Measurements from ENCODE around the gene AKAP6.

AKAP6 gene, protein sequence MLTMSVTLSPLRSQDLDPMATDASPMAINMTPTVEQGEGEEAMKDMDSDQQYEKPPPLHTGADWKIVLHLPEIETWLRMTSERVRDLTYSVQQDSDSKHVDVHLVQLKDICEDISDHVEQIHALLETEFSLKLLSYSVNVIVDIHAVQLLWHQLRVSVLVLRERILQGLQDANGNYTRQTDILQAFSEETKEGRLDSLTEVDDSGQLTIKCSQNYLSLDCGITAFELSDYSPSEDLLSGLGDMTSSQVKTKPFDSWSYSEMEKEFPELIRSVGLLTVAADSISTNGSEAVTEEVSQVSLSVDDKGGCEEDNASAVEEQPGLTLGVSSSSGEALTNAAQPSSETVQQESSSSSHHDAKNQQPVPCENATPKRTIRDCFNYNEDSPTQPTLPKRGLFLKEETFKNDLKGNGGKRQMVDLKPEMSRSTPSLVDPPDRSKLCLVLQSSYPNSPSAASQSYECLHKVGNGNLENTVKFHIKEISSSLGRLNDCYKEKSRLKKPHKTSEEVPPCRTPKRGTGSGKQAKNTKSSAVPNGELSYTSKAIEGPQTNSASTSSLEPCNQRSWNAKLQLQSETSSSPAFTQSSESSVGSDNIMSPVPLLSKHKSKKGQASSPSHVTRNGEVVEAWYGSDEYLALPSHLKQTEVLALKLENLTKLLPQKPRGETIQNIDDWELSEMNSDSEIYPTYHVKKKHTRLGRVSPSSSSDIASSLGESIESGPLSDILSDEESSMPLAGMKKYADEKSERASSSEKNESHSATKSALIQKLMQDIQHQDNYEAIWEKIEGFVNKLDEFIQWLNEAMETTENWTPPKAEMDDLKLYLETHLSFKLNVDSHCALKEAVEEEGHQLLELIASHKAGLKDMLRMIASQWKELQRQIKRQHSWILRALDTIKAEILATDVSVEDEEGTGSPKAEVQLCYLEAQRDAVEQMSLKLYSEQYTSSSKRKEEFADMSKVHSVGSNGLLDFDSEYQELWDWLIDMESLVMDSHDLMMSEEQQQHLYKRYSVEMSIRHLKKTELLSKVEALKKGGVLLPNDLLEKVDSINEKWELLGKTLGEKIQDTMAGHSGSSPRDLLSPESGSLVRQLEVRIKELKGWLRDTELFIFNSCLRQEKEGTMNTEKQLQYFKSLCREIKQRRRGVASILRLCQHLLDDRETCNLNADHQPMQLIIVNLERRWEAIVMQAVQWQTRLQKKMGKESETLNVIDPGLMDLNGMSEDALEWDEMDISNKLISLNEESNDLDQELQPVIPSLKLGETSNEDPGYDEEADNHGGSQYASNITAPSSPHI (N-terminal part only)

DNA sequence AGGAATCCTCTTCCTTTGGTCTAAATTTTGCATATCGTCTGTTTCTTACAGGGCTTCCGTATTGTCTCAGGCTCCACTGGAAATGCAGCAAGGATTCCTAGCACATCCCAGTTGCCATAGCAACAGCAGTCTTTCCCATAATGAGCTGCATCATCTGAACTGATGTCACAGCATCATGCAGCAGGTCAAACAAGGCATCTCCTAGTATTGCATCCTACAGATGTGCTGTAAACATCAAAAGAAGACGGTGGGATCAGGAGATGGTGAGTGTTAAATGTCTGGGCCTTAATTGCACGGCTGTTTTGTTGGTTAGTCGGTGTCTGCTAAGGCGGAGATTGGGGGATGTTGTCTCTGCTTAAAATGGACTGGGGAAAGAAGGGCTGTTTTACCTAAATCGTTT is at the start of gene AKAP6:
Gene AKAP6 (plus strand): TSS at position 153 of the 400 bp plus-strand sequence. CDS start 104,196 bp downstream, outside the sequence.
- DNase-seq = peak; percentile 31

DNA sequence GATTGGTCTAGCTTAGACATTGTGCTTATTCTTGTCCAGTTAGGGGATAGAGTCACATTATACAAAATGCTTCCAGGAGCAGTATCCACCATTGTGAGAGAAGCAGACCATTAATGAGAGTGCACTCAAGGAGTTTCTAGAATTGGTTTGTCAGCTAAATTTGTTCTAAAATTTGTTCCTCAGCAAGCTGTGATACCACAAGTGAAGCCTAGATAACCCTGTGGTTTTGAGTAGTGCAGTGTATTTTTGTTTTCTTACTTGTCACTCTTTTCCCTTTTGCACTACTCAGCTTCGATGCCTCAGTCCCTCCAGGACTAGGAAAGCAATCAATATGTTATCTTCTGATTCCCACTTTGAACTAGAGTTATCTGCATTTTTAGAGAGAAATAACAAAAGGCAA is 42.5 kb upstream of the AKAP6 start:
- no peak for DNase-seq

DNA sequence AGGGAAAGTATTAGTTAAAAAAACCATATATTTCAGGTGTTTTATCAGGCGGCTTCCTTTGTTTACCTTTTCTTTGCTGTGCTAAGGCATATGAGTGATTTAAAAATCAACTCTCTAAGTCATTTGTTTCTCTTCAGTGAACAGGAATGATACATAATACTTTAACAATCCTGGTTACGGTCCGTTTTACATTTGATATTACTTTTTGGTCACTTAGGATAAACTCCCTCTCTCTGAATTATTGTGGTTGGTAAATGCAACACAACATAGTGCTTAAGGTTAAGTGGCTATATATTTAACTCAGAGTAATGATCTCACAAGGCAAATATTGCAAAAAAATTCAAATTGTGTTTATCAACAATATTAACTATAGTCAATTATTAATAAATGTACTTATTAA is 32.7 kb upstream of the AKAP6 start:
- DNase-seq = no peak

DNA sequence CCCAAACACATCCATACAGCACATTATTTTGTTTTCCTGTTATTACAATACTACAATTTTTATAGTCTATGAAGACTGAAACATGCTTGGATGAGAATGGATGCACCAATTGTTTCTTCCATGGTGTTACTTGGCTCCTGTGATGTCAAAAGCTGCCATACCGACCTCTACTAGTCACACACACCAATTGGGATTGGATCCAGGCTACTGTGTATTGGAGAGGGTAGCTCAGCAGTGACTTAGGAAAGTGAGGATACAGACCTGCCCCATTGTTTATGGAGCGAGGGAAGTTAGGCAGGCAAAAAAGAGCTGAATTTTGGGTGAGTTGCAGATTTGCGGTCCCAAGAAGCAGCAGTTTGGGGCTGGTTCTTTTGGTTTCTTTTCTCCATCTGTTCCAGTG is 30.8 kb upstream of the AKAP6 start:
- no peak for DNase-seq

DNA sequence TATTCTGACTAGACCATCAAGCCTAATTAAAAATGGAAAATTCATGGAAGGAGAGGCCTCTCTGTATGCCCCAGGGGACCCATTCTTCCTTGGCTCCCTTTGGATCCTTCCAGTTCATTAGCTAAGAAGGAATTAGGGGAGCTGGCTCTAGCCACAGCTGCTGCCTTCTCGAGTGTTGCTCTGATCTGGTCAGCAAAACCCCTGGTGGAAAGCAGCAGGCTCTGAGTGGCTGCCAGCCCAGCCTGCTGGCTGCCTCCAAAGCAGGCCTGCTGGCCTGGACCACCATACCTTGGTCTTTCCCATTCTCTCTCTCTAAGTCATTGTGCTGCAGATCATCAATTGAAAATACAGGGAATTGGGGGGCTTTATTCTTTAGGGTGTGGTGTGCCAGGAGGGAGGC is 29.0 kb upstream of the AKAP6 start:
- DNase-seq = no peak

DNA sequence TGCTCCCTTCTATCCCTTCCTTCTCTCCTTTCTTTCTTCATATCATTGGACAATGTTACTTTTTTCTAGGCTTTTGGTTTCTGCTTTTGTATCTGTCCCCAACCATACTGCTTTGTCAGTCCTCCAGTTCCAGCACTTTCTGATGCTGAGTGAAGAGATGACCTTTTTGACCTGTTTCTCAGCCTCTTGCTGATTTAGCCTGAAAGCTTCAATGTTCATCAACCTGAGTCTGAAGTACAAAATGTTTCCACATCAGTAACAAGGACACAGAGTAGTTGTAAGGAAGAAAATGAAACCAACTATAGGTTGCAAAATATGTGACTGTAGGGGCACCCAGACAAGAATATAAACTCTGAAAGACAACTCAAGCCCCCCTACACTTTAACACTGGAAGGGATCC is 25.2 kb upstream of the AKAP6 start:
- no peak for DNase-seq

DNA sequence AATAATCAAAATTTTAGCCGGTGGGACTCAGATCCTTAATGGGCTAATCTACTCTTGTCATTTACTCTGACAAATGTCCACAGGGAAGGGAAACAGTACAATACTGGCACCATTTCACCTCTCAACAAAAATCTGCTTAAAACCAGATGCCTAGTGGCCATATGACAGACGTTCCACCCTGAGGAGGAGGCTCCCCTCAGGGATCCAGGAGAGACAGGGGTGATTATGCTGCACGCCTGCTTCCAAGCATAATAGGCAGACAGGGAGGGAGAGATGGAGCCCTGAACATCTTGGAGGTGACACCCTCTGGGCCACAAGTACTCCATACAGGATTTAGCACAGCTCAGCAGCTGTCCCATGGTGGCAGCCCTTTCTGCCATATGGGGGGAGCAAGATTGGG is 24.8 kb upstream of the AKAP6 start:
- DNase-seq = no peak

DNA sequence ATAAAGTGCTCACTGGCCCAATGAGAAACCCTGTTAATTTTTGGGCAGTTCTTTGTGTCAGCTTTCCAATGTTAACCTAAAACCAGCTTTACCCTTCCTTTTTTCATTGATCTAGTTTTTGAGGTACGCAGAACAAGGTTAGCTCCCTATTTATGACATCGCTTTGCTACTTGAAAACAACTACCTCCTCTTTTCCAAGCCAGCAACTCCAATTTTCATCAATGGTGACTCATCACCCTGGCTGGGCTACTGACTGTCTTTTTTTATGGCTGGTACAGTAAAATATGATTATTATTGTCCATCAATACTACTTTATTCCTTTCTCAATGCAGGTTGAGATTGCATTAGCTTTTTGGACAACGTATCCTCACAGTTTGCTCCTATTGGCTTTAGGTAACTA is 22.5 kb upstream of the AKAP6 start:
- DNase-seq = no peak

DNA sequence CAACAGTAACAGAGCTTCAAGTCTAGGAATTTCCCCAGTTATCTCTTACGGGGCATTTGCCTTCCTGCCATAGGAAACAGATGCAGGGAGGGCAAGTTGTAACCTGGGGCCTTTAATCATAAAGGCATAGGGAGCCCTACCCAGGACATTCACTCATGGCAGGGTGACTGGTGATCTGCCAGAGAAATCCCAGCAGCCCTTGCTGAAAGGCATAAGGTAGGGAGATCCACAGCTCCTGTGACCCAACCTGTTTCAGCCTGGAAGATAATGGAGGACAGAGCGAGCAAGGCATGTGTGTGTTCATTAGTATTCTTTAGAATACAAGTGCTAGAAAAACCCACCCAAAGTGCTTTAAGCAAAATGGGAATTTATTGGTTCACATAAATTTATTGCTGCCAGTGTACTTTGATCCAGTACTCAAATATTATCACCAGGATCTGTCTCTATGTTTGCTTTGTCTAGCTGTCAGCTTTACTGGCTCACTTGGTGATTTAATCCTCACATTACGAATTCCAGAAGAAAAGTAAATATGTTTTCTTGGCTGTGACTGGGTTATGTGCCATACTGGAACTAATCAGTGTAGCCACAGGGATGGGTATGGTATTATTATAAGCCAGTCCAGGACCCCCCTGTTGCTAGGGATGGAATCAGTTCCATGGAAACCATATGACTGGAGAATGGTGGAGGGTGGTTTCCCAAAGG is 21.1 kb upstream of the AKAP6 start:
- DNase-seq = no peak

DNA sequence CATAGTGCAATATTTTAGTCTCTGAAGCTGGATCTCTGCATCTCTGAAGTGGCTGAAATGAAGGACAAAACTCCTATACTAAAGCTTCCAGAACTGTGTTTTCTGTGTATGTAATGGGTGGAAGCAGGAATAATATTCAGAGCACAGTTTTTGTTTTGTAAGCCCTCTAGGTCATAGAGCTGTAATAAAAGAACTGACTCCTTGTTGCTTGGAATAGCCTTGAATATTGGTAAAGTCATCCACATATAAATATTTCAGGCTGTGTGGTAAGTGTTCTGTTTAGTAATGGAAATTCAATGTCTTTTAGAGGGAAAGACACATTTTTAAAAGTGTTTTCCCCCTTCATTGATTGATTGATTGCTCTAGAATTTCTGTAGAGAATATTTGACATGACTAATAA is 18.2 kb upstream of the AKAP6 start:
- DNase-seq = no peak

DNA sequence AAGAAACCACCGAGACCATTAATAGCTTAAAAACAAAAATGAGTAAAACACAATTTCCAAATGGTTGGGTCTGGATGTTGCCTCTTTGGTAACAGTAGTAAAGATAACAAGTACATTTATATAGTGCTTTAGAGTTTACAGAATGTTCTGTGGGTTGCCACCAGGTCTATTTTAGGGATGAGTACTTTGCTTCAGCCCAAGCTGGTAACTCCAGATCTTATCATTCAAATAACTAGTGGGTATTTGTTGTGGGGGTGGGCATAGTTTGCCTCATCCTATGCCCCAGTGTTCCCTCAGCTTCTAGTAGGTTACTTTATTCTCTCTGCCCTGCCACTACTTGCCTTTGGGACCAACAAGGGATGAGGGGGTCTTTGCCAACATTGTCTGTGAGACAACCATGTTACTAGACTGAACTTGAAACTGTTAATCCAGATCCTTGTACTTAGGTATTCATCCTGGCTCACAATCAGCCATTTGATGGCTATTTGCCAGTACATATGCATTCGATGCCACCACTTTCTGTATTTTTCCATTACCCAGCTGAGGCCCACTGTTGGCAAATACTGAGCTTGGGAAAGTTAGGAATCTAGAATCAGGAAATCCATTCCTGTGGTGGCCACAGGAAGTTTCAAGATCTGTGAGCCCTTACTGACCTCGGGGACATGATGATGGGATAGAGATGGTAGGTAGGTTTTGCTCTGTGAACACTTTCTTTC is 17.6 kb upstream of the AKAP6 start:
- no peak for DNase-seq

DNA sequence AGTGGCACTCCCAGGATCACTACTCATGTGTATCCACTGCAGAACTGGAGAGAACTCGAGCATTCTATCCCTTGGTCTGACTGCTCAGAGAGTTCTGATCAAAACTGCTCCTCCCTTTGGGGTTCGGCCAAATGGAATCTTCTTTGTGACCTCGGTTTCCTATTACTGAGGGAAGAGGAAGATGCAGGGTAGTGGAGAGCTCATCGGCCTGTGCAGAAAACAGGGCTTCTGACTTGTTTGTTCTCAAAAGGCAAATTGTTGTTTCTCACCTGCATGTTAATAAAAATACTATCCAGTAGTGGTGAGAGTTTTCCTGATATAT is 17.1 kb upstream of the AKAP6 start:
- DNase-seq = no peak

DNA sequence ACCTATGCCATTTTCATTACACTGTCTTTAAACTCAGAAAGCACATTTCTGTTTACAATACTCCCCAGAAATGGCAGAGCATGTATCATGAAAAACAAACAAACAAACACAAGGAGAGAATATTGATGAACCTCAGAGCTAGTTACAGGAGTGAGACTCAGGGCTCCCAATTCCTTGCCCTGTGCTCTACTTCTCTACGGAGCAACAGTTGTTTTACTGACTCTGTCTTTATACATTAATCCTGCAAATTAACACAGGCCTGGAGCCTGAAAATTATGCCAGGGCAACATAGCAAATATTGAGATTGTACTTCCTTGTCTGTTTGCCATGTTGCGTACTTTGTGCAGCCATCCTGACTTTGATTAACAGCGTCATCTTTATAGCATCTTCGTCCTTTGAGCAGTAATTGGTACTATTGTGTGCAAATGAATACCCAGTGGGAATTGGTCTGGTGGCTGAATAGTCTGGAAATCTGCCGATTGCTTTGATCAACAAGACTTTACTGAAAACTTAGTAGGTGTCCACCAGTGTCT is 15.2 kb upstream of the AKAP6 start:
- DNase-seq = no peak

DNA sequence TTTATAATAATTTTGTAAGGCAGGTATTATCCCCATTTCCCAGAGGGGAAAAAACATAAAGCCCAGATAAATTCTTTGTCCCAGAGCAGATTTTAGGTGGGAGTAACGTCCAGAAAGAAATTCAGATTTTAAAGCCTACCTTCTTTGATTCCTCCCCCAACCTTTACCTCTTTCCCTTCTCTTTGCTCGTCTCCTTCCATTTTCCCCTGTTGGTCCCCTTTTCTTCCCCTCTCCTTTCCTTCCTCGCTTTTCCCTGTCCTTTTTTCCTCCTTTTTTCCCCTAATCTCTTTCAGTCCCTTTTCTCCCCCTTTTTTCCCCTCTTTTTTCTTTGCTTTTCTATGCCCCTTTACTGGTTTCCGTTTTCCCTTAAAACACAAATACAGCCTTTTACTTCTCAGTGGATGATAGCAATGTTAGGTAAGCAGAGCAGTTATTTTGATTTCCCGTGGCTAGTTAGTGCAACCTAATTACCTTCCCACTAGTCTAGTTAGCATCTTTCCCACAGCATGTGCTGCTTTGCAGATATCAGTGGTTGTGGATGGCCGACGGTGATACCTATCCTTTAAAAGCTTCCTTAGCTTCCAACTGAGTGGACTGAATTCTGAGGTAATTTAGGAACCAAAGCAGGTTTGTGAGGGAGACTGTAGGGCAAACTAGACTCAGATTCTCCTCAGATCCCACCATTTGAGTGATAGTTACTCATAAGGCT is 10.9 kb upstream of the AKAP6 start:
- DNase-seq = no peak

DNA sequence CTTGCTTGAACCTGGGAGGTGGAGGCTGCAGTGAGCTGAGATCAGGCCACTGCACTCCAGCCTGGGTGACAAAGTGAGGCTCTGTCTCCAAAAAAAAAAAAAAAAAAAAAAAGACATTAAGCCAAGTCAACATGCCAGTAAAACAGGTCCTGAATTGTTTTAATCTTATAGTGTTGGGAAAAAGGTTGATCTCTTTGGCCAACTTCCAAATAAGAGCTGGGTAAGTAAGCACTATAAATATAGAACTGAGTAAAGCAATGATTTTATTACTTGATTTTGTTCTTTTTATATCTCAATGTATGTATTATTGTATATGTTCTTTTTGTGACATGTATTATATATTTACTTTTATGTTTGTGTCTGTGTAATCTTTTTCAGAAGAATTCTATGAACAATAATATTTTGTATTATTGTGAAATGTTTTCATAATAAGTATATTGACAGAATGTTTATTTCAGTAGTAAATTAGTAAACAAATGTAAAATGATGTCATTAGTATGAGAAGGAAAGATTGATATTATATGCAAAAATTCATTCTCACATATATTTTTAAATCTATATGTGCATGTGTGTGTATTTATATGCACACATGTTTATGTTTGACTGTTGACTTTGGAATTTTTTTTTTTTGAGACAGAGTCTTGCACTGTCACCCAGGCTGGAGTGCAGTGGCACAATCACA is 9.6 kb upstream of the AKAP6 start:
- no peak for DNase-seq

DNA sequence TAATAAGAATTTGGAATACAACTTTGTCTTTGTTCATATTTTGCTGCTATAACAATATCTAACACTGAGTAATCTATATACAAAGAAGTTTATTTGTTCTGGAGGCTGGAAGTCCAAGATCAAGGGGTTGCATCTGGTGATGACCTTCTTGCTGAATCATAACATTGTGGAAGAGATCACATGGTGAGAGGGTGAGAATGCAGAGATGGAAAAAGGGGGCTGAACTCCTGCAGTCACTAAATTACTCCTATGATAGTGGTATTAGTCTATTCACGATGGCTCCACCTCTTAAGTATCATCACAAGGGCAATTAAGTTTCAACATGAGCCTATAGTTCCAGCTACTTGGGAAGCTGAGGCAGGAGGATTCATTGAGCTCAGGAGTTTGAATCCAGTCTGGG is 4.5 kb upstream of the AKAP6 start:
- DNase-seq = no peak

DNA sequence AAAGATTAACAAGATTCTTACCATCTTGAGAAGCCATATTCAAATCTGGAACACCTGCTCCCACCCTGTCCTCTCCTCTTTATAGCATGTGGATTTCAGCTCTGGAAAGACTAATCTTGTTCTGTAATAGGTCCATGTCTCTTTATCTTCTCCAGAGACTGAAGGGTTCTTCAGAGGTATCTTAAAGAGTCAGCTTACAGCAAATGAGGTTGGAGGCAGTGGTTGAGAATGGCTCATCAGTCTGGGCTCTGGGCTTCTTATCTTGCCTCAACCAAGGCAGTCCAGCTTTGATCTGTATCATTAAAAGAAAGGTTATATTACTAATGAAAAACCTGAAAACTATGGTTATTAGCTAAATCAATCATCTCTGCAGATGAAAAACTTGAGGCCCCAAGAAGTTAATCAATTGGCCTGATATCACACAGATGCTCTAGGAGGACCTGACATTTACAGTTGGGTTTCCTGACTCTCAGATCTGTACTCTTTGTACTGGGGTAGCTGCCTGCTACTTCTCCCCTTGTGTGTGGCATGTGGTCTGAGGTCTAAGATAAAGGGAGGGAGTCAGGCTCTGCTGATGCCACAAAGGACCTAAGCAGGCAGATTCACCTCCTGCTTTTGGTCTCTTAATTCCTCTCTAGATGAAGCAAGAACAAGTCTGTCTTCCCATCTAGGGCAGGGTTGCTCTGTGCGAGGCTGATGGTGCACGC is 1.7 kb upstream of the AKAP6 start:
- no peak for DNase-seq

DNA sequence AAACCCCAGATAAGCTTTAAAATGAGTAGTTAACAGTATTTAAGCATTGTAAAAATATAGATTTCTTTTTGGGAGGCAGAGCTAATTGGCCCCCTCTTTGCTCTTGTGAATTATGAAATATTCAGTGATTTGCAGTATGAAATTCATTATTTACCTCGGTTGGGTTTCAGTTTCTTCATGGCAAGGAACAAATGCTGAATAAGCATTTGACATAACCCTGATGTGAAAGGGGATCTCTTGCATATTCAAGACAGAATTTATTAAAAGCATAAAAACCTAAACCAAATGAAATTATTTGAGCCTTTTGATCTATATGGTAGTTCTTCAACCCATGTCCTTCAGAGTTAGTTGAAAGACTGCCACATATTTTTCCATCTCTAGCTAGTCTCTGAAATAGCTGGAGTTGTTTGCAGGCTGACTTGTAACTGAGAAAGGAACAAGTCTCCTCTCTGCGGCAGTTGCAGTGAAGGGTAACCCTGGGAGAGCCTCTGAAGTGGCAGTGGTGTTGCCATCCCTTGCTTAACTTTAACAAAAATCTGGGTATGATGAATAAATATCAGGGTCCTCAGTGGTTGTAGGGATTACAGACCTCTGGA is 690 bp downstream of the AKAP6 start:
- no peak for DNase-seq

DNA sequence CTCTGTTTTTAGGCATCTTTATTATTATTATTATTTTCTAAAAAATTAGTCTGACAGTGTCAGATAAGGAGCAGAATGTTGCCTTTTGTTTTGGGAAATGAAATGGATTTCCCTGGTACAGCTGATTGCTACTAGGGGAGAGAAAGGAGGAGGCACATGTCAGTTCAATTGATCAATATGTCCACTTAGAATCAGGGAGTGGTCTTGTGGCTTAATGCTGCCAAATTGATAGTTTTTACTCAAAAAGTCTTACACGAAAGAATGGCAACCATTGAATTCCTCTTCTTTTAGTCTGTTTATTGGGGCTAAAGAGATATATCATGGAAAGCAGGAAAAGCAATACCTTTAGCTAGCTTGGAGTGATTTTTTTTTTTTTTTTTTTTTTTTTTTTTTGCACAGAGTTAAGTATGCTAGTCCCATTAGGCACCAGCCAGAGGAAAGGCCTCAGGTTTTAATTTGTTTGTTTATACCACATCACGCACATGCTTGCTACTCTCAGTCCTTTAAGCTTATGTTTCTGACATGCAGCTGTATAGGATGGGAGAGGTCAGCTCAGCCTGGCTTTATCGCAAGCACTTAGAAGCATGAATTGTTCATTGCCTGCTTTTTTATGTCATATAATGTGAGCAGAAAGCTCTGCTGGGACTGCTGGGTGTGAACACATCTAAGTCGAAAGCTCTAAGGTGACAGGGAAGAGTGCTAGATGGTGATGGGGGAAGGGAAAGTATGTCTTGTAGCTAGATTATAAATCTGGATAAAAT is 1.4 kb downstream of the AKAP6 start:
- DNase-seq = no peak

Data from left hindlimb (tissue), 1 donor.